ENCODE data around the gene CALCA. TPM values are rescaled to one million over a fixed set of nuclear protein-coding genes. Genes with fewer than 3 reads are reported as not detected.

CALCA gene
- total and polyA plus RNA-seq, 3 experiments from 2014 or later, result not detected

- H3K4me1 Mint-ChIP-seq, result peaks cover 7 to 8% (median 7%) of the 10 kb centered on the region in 3 donors
- H3K27ac Mint-ChIP-seq, result no peak overlapping the region
- Histone ChIP-seq H3K4me1 (ENCODE audit: insufficient read depth, low read length) (no peaks in the 10 kb centered on the region), H3K27ac (ENCODE audit: low read depth, low read length) (no peak overlapping the region), H3K27me3 (ENCODE audit: insufficient read depth, low read length, poor library complexity, severe bottlenecking) (peaks cover 18% of the 10 kb centered on the region), H3K9me3 (ENCODE audit: low read length) (no peaks in the 10 kb centered on the region), H3K4me3 (ENCODE audit: low read length) (no peak overlapping the region), H3K36me3 (ENCODE audit: insufficient read depth, low read length) (no peaks in the 10 kb centered on the region)
- H3K9me3 Mint-ChIP-seq, result no peaks in the 10 kb centered on the region
- CTCF ChIA-PET, result interaction anchor here (1.0 kb wide), 1 partner anchor 60 kb away, joined by 3 read pairs; no protein-coding TSS in a partner anchor
- no peak for DNase-seq
- POLR2A ChIA-PET, result no interaction called here
- peaks cover 40 to 52% of the 10 kb centered on the region in 2 donors for H3K27me3 Mint-ChIP-seq
- H3K36me3 Mint-ChIP-seq, result no peaks in the 10 kb centered on the region
- no peak overlapping the region for H3K4me3 Mint-ChIP-seq
Measured at GRCh38 chr11:14967581-14968243, 4.4 kb downstream of the CALCA start.

GRCh38 chr11:14956111-14956510 is 16.0 kb downstream of the CALCA start:
- Histone ChIP-seq H3K4me3 (ENCODE audit: low read length) (no peak overlapping the region), H3K9me3 (ENCODE audit: low read length) (no peaks in the 10 kb centered on the region), H3K36me3 (ENCODE audit: insufficient read depth, low read length) (no peaks in the 10 kb centered on the region), H3K4me1 (ENCODE audit: insufficient read depth, low read length) (no peaks in the 10 kb centered on the region), H3K27ac (ENCODE audit: low read depth, low read length) (no peak overlapping the region), H3K27me3 (ENCODE audit: insufficient read depth, low read length, poor library complexity, severe bottlenecking) (no peaks in the 10 kb centered on the region)
- ChIA-PET CTCF (no interaction called here), POLR2A (no interaction called here)
- peaks cover 0 to 3% (median 0%) of the 10 kb centered on the region in 5 donors for H3K9me3 Mint-ChIP-seq
- H3K4me1 Mint-ChIP-seq, result no peaks in the 10 kb centered on the region
- no peak overlapping the region for H3K4me3 Mint-ChIP-seq
- peaks cover 0 to 7% (median 0%) of the 10 kb centered on the region in 3 donors for H3K36me3 Mint-ChIP-seq
- no peak overlapping the region for H3K27ac Mint-ChIP-seq
- no peak for DNase-seq
- peaks cover 0 to 17% of the 10 kb centered on the region in 2 donors for H3K27me3 Mint-ChIP-seq

DNA sequence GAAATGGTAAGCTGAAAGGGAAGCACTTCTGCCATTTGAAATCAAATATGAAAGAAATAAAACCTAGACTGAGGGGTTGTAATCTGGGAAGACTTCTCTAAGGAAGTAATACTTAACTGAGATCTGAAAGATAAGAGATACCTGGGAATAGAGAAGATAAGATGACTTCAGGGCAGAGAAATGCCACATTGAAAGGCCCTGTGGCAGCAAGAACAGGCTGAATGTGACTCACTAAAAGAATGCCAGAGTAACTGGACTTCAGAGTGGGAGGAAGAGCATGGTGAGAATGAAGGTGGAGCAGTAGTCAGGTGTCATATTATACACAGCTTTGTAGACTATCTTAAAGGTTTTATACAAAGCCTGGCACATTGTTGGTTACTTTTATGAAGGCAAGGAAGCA is 17.6 kb downstream of the CALCA start:
- no peak overlapping the region for H3K27ac ChIP-seq (ENCODE audit: low read depth, low read length)
- ChIA-PET POLR2A (no interaction called here), CTCF (no interaction called here)
- Mint-ChIP-seq H3K36me3 (peaks cover 0 to 2% (median 0%) of the 10 kb centered on the region in 3 donors), H3K27me3 (peaks cover 2 to 15% of the 10 kb centered on the region in 2 donors), H3K27ac (no peak overlapping the region), H3K4me3 (no peak overlapping the region), H3K4me1 (no peaks in the 10 kb centered on the region), H3K9me3 (no peaks in the 10 kb centered on the region)
- no peaks in the 10 kb centered on the region for H3K36me3 ChIP-seq (ENCODE audit: insufficient read depth, low read length)
- no peak overlapping the region for H3K4me3 ChIP-seq (ENCODE audit: low read length)
- H3K4me1 ChIP-seq (ENCODE audit: insufficient read depth, low read length), result no peaks in the 10 kb centered on the region
- no peaks in the 10 kb centered on the region for H3K9me3 ChIP-seq (ENCODE audit: low read length)
- DNase-seq, result no peak
- no peaks in the 10 kb centered on the region for H3K27me3 ChIP-seq (ENCODE audit: insufficient read depth, low read length, poor library complexity, severe bottlenecking)

DNA sequence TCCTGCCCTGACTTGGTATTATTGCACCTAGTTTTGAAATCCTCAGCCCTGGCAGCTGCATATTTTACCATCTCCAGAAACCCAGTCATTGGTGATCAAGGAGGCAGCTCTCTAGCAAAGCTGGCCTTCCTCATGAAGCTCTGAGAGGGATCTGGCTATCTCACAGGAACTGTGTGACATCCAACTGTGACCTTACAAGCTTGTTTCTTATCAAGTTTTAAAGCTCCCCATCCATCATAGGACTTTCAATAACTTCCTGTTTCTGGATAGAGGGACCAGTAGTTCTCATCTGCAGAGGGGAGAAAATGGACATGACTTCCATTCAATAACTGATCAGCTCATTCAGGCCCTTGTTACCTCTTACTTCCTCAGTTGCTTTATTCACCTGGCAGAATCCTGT is 18.2 kb downstream of the CALCA start:
- POLR2A ChIA-PET, result no interaction called here
- DNase-seq, result no peak
- Histone ChIP-seq H3K4me3 (ENCODE audit: low read length) (no peak overlapping the region), H3K4me1 (ENCODE audit: insufficient read depth, low read length) (no peaks in the 10 kb centered on the region), H3K27me3 (ENCODE audit: insufficient read depth, low read length, poor library complexity, severe bottlenecking) (no peaks in the 10 kb centered on the region), H3K9me3 (ENCODE audit: low read length) (no peaks in the 10 kb centered on the region), H3K27ac (ENCODE audit: low read depth, low read length) (no peak overlapping the region), H3K36me3 (ENCODE audit: insufficient read depth, low read length) (no peaks in the 10 kb centered on the region)
- CTCF ChIA-PET, result no interaction called here
- Mint-ChIP-seq H3K4me3 (no peak overlapping the region), H3K4me1 (no peaks in the 10 kb centered on the region), H3K27me3 (peaks cover 2 to 15% of the 10 kb centered on the region in 2 donors), H3K27ac (no peak overlapping the region), H3K36me3 (peaks cover 0 to 3% (median 0%) of the 10 kb centered on the region in 3 donors), H3K9me3 (no peaks in the 10 kb centered on the region)

DNA sequence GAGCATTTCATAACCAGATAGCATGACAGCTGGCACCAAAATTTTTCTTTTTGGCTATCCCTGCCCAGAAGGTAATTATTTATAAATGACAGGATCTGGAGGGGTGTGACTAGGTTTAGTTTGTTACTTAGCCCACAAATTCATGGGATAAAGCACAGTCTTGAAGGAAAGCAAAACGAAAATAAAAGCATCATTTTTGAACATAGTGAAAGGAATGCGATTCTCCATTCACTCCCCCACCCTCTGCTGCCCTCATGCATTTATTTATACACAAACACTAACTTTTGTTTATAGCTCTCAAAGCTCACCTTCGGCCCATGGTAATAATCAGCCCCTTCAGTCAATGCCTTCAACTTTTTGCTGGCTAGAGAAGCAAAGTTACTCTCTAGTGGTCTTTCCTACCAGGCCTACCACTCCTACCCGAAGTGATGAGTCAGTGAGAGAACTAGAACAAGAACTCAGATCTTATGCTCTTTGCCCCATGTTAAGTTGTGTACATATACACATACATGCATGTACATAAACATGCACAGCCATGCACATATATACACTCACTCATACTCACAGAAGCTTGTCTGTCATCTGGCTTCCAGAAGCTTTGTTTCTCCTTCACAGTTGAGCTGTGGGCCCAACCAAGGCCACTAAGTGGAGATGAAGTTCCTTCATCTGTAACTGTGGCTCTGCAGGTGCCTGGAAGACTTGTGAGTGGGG is 22.6 kb downstream of the CALCA start:
- Mint-ChIP-seq H3K9me3 (no peaks in the 10 kb centered on the region), H3K4me3 (no peak overlapping the region), H3K27me3 (peaks cover 0 to 3% of the 10 kb centered on the region in 2 donors), H3K4me1 (no peaks in the 10 kb centered on the region), H3K27ac (no peak overlapping the region), H3K36me3 (peaks cover 0 to 6% (median 3%) of the 10 kb centered on the region in 3 donors)
- Histone ChIP-seq H3K27ac (ENCODE audit: low read depth, low read length) (no peak overlapping the region), H3K4me1 (ENCODE audit: insufficient read depth, low read length) (no peaks in the 10 kb centered on the region), H3K9me3 (ENCODE audit: low read length) (no peaks in the 10 kb centered on the region), H3K27me3 (ENCODE audit: insufficient read depth, low read length, poor library complexity, severe bottlenecking) (no peaks in the 10 kb centered on the region), H3K4me3 (ENCODE audit: low read length) (no peak overlapping the region), H3K36me3 (ENCODE audit: insufficient read depth, low read length) (no peaks in the 10 kb centered on the region)
- POLR2A ChIA-PET, result no interaction called here
- CTCF ChIA-PET, result interaction anchor here (1.9 to 2.3 kb wide), 2 partner anchors 24 to 42 kb away, joined by 8 to 9 read pairs; no protein-coding TSS in a partner anchor
- DNase-seq, result no peak

DNA sequence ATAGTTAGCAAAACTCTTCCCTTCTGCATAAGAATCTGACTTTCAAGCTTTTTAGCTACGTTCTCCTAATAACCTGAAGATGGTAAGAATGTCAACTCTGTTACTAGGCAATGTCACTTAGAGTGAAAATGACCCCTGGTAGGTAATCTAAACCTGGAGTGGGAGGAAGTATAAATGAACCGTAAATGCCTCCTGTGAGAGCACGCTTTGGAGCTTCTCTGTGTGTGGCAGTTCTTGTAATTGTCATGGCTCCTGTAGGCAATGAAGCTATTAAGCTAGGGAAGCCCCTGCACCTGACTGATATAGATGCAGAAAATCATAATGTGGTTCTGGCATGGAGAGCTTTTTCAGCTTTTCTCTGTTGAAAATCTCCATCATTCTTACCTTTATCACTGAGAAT is 29.4 kb downstream of the CALCA start:
- no peaks in the 10 kb centered on the region for H3K27me3 ChIP-seq (ENCODE audit: insufficient read depth, low read length, poor library complexity, severe bottlenecking)
- no peaks in the 10 kb centered on the region for H3K4me1 ChIP-seq (ENCODE audit: insufficient read depth, low read length)
- H3K4me3 ChIP-seq (ENCODE audit: low read length), result no peak overlapping the region
- no peaks in the 10 kb centered on the region for H3K36me3 ChIP-seq (ENCODE audit: insufficient read depth, low read length)
- H3K4me1 Mint-ChIP-seq, result no peaks in the 10 kb centered on the region
- no peak overlapping the region for H3K4me3 Mint-ChIP-seq
- ChIA-PET CTCF (interaction anchor here (0.6 kb wide), 1 partner anchor 37 kb away, joined by 3 read pairs; no protein-coding TSS in a partner anchor), POLR2A (no interaction called here)
- peaks cover 0 to 2% of the 10 kb centered on the region in 2 donors for H3K27me3 Mint-ChIP-seq
- no peaks in the 10 kb centered on the region for H3K9me3 ChIP-seq (ENCODE audit: low read length)
- H3K9me3 Mint-ChIP-seq, result peaks cover 0 to 2% (median 0%) of the 10 kb centered on the region in 5 donors
- no peak overlapping the region for H3K27ac Mint-ChIP-seq
- no peak for DNase-seq
- no peak overlapping the region for H3K27ac ChIP-seq (ENCODE audit: low read depth, low read length)
- H3K36me3 Mint-ChIP-seq, result peaks cover 1 to 23% (median 6%) of the 10 kb centered on the region in 3 donors

GRCh38 chr11:14938936-14939335 is 33.2 kb downstream of the CALCA start:
- no peak overlapping the region for H3K27ac ChIP-seq (ENCODE audit: low read depth, low read length)
- DNase-seq, result no peak
- ChIA-PET POLR2A (interaction anchor here (0.5 kb wide), 1 partner anchor 497 kb away, joined by 3 read pairs; no protein-coding TSS in a partner anchor), CTCF (no interaction called here)
- peaks cover 0 to 1% of the 10 kb centered on the region in 2 donors for H3K27me3 Mint-ChIP-seq
- no peak overlapping the region for H3K4me3 ChIP-seq (ENCODE audit: low read length)
- H3K4me1 Mint-ChIP-seq, result no peaks in the 10 kb centered on the region
- peaks cover 0 to 2% (median 0%) of the 10 kb centered on the region in 5 donors for H3K9me3 Mint-ChIP-seq
- H3K4me1 ChIP-seq (ENCODE audit: insufficient read depth, low read length), result no peaks in the 10 kb centered on the region
- no peaks in the 10 kb centered on the region for H3K36me3 ChIP-seq (ENCODE audit: insufficient read depth, low read length)
- peak overlapping the region in 1 of 8 donors; percentile 59 for H3K27ac Mint-ChIP-seq
- no peak overlapping the region for H3K4me3 Mint-ChIP-seq
- H3K9me3 ChIP-seq (ENCODE audit: low read length), result no peaks in the 10 kb centered on the region
- H3K27me3 ChIP-seq (ENCODE audit: insufficient read depth, low read length, poor library complexity, severe bottlenecking), result no peaks in the 10 kb centered on the region
- peaks cover 1 to 28% (median 7%) of the 10 kb centered on the region in 3 donors for H3K36me3 Mint-ChIP-seq

- Histone ChIP-seq H3K4me3 (ENCODE audit: low read length) (no peak overlapping the region), H3K36me3 (ENCODE audit: insufficient read depth, low read length) (no peaks in the 10 kb centered on the region), H3K27me3 (ENCODE audit: insufficient read depth, low read length, poor library complexity, severe bottlenecking) (no peaks in the 10 kb centered on the region), H3K4me1 (ENCODE audit: insufficient read depth, low read length) (no peaks in the 10 kb centered on the region), H3K27ac (ENCODE audit: low read depth, low read length) (no peak overlapping the region), H3K9me3 (ENCODE audit: low read length) (no peaks in the 10 kb centered on the region)
- ChIA-PET CTCF (no interaction called here), POLR2A (no interaction called here)
- peaks cover 0 to 2% (median 0%) of the 10 kb centered on the region in 5 donors for H3K9me3 Mint-ChIP-seq
- H3K36me3 Mint-ChIP-seq, result peaks cover 1 to 37% (median 5%) of the 10 kb centered on the region in 3 donors
- H3K4me1 Mint-ChIP-seq, result no peaks in the 10 kb centered on the region
- H3K27me3 Mint-ChIP-seq, result peaks cover 0 to 4% of the 10 kb centered on the region in 2 donors
- H3K4me3 Mint-ChIP-seq, result no peak overlapping the region
- H3K27ac Mint-ChIP-seq, result no peak overlapping the region
- no peak for DNase-seq
Measured at GRCh38 chr11:14934641-14935351, 37.4 kb downstream of the CALCA start.
